Right kidney (tissue), 9 donors: ENCODE measurements around the gene BPIFA3.
"Not testable (repeated sequence)": the region's sequence is repeated elsewhere in the genome, so short reads cannot be mapped to it uniquely, and the experiment has no call there.

Experiments used
- DNase-seq: peaks from one replicate; pipeline ENCODE4 v3.0.0-alpha.2; 2016
- long read RNA-seq, 8 donors: transcript quantifications; one replicate each; lab custom pipeline, GENCODE V29; 2026

The BPIFA3 gene
- long read RNA-seq, donor 1, result 0 reads
- long read RNA-seq, donor 2, result 0 reads
- long read RNA-seq, donor 3, result 0 reads
- long read RNA-seq, donor 4, result 0 reads
- long read RNA-seq, donor 5, result 0 reads
- long read RNA-seq, donor 6, result 0 reads
- long read RNA-seq, donor 7, result 0 reads
- long read RNA-seq, donor 8, result 0 reads

- DNase-seq, result no peak
Observed at GRCh38 chr20:33217052-33217451, at the start of gene BPIFA3. BPIFA3 (plus strand) TSS chr20:33217352; CDS start chr20:33217537, 185 bp downstream.

- no peak for DNase-seq
Observed at GRCh38 chr20:33167859-33168258, 49.3 kb upstream of the BPIFA3 start, which contains the start of gene BPIFA2. BPIFA2 (plus strand) TSS chr20:33168159; CDS start chr20:33169146, 987 bp downstream.

- DNase-seq, result no peak
Observed at GRCh38 chr20:33169176-33169794, 47.9 kb upstream of the BPIFA3 start.

- no peak for DNase-seq
Observed at GRCh38 chr20:33172781-33173180, 44.4 kb upstream of the BPIFA3 start.

- DNase-seq, result no peak
Observed at GRCh38 chr20:33175123-33175522, 42.0 kb upstream of the BPIFA3 start.

- DNase-seq, result no peak
Observed at GRCh38 chr20:33176101-33176500, 41.1 kb upstream of the BPIFA3 start.

- no peak for DNase-seq
Observed at GRCh38 chr20:33177866-33178265, 39.3 kb upstream of the BPIFA3 start.

GRCh38 chr20:33178726-33179125 lies 38.4 kb upstream of the BPIFA3 start:
- no peak for DNase-seq

- DNase-seq, result no peak
Observed at GRCh38 chr20:33180169-33180568, 37.0 kb upstream of the BPIFA3 start.

GRCh38 chr20:33181482-33182093 lies 35.6 kb upstream of the BPIFA3 start:
- no peak for DNase-seq

GRCh38 chr20:33183312-33183711 lies 33.8 kb upstream of the BPIFA3 start:
- no peak for DNase-seq

GRCh38 chr20:33185031-33185590 lies 32.0 kb upstream of the BPIFA3 start:
- not testable (repeated sequence) for DNase-seq

- DNase-seq, result no peak
Observed at GRCh38 chr20:33187491-33187890, 29.7 kb upstream of the BPIFA3 start.

GRCh38 chr20:33188421-33188820 lies 28.7 kb upstream of the BPIFA3 start:
- no peak for DNase-seq

GRCh38 chr20:33191484-33191883 lies 25.7 kb upstream of the BPIFA3 start:
- no peak for DNase-seq

GRCh38 chr20:33191955-33192354 lies 25.2 kb upstream of the BPIFA3 start:
- DNase-seq, result no peak

- no peak for DNase-seq
Observed at GRCh38 chr20:33192912-33193501, 24.1 kb upstream of the BPIFA3 start.

- DNase-seq, result no peak
Observed at GRCh38 chr20:33199026-33199425, 18.1 kb upstream of the BPIFA3 start.

GRCh38 chr20:33202451-33202850 lies 14.7 kb upstream of the BPIFA3 start:
- DNase-seq, result no peak

GRCh38 chr20:33203444-33203843 lies 13.7 kb upstream of the BPIFA3 start:
- no peak for DNase-seq

GRCh38 chr20:33209789-33210188 lies 7.4 kb upstream of the BPIFA3 start:
- peak; percentile 41 for DNase-seq

GRCh38 chr20:33210371-33210770 lies 6.8 kb upstream of the BPIFA3 start:
- DNase-seq, result no peak

- DNase-seq, result no peak
Observed at GRCh38 chr20:33211817-33212424, 5.2 kb upstream of the BPIFA3 start.
